GM06990 (cell line): ENCODE data around the gene TUBB2A.
A peak's percentile ranks its signal among the peaks of the same experiment; 100 is the strongest.
"Not testable (repeated sequence)": the region's sequence is repeated elsewhere in the genome, so short reads cannot be mapped to it uniquely, and the experiment has no call there.

Source experiments
- DNase-seq: peaks from one replicate; pipeline ENCODE4 v3.0.0-alpha.2; 2011; ENCODE audit not compliant: insufficient read length; ENCODE audit errors: extremely low read depth
- H3K27me3 ChIP-seq: replicated peaks from 2 replicates; pipeline ENCODE4 v1.6.0; 2011; ENCODE audit warnings: low read length; ENCODE audit not compliant: control insufficient read depth, insufficient read depth
- H3K36me3 ChIP-seq: 2 replicates; pipeline ENCODE4 v1.5.1; 2011; ENCODE audit warnings: low read length; ENCODE audit not compliant: control insufficient read depth, insufficient read depth
- H3K4me3 ChIP-seq: replicated peaks from 2 replicates; pipeline ENCODE4 v1.5.1; 2011; ENCODE audit warnings: low read depth, mild to moderate bottlenecking, control low read depth, low read length
- TF ChIP-seq, protein P1 (sequence below): IDR thresholded peaks from 2 replicates; pipeline ENCODE4 v1.5.1; 2011; ENCODE audit warnings: low read length, control low read depth, mild to moderate bottlenecking, inconsistent platforms; ENCODE audit not compliant: insufficient read depth, poor library complexity, severe bottlenecking

TUBB2A gene

DNA sequence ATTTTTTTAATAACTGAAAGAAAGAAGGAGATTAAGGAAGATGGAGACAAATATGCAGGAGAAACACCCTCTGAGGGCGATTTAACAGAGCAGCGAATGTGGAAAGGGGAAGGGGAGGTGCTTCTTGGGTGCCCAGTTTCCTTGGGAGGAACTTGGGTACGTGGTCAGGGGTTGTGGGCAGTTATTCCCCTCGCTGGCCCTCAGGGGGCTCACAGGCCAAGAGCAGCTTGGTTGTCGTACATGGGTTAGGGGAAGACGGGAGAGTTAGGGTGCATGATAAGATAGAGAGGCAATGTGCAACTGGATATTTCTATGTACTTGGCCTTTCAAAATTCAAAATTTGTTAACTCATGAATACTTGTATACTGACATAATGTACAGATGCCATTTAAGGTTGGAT is 7.0 kb upstream of the TUBB2A start:
- no peaks in the 10 kb centered on the region for H3K36me3 ChIP-seq
- H3K4me3 ChIP-seq = no peak overlapping the region
- no peak for DNase-seq
- TF ChIP-seq, protein P1, sequence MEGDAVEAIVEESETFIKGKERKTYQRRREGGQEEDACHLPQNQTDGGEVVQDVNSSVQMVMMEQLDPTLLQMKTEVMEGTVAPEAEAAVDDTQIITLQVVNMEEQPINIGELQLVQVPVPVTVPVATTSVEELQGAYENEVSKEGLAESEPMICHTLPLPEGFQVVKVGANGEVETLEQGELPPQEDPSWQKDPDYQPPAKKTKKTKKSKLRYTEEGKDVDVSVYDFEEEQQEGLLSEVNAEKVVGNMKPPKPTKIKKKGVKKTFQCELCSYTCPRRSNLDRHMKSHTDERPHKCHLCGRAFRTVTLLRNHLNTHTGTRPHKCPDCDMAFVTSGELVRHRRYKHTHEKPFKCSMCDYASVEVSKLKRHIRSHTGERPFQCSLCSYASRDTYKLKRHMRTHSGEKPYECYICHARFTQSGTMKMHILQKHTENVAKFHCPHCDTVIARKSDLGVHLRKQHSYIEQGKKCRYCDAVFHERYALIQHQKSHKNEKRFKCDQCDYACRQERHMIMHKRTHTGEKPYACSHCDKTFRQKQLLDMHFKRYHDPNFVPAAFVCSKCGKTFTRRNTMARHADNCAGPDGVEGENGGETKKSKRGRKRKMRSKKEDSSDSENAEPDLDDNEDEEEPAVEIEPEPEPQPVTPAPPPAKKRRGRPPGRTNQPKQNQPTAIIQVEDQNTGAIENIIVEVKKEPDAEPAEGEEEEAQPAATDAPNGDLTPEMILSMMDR = no peak
- H3K27me3 ChIP-seq = no peaks in the 10 kb centered on the region

DNA sequence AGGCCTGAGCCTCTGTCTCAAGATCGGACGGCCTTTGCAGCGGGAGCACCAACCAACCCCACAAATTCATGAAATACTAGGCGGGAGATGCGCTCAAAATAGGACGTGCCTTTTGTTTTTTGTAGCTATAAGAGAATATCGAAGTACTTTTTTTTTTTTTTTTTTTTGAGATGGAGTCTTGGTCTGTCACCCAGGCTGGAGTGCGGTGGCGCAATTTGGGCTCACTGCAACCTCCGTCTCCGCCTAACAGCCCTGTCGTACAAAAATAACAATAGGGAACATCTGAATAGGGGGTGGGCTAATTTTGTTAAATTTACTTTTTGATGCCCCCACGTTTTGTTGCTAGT is 5.9 kb upstream of the TUBB2A start:
- Histone ChIP-seq H3K27me3 (no peaks in the 10 kb centered on the region), H3K36me3 (no peaks in the 10 kb centered on the region), H3K4me3 (peak overlapping the region; percentile 54)
- TF ChIP-seq, protein P1 = peak; percentile 32
- DNase-seq = no peak

DNA sequence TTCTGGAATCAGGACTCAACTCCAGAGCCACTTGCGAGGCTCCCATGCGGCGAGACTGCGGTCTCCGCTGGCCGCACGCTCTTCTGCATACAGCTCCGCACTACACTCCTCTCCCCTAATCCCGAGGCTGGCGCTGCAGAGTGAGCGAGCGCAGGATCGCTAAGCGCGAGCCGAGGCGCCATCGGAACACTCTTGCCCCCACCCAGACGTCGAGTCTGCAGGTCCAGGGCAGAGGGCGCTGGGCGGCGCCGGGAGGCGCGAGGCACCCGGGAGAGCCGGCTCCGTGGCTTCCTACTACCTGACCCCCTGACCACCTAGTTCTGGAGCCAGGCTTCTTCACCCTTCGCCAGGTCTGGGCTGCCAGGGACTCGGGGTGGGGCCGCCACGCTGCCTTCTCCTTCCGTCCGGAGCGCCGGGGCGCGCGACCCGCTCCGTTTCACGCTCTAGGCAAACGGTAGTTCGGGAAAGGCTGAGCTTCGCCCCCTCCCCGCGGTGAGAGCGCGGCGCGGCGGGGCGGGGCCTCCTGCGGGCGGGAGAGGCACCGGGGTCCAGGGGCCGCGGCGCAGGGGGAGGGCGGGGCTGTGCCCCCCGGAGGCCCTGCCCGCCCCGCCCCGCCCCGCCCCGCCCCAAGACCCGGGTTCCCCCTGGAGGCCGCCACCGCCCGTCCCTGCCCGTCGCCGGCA is 5.4 kb upstream of the TUBB2A start:
- Histone ChIP-seq H3K36me3 (no peaks in the 10 kb centered on the region), H3K4me3 (peak overlapping the region; percentile 69), H3K27me3 (no peaks in the 10 kb centered on the region)
- TF ChIP-seq, protein P1 = peak; percentile 23
- peak; percentile 83 for DNase-seq

DNA sequence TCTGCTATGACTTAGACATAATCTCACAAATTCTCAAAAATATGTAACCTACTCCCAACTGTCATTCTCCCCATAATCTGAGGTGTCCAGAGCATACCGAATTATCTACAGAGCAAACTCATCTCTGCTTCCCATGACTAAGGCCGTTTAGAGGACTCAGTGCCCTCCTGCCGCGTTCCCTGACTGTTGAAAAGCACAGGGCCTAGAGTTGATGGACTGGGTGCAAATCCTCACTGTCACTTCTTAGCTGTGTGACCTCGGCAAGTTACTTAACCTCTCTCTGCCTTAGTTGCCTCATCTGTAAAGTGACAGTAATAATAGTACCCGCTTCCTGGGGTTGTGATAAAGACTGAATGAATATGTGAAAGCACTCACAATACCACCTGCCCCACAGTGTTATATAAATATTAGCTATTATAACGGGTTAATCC is 4.7 kb upstream of the TUBB2A start:
- no peaks in the 10 kb centered on the region for H3K27me3 ChIP-seq
- H3K4me3 ChIP-seq = peak overlapping the region; percentile 11; the same call in 1 of the 2 replicates
- no peak for DNase-seq
- TF ChIP-seq, protein P1 = no peak
- H3K36me3 ChIP-seq = no peaks in the 10 kb centered on the region

DNA sequence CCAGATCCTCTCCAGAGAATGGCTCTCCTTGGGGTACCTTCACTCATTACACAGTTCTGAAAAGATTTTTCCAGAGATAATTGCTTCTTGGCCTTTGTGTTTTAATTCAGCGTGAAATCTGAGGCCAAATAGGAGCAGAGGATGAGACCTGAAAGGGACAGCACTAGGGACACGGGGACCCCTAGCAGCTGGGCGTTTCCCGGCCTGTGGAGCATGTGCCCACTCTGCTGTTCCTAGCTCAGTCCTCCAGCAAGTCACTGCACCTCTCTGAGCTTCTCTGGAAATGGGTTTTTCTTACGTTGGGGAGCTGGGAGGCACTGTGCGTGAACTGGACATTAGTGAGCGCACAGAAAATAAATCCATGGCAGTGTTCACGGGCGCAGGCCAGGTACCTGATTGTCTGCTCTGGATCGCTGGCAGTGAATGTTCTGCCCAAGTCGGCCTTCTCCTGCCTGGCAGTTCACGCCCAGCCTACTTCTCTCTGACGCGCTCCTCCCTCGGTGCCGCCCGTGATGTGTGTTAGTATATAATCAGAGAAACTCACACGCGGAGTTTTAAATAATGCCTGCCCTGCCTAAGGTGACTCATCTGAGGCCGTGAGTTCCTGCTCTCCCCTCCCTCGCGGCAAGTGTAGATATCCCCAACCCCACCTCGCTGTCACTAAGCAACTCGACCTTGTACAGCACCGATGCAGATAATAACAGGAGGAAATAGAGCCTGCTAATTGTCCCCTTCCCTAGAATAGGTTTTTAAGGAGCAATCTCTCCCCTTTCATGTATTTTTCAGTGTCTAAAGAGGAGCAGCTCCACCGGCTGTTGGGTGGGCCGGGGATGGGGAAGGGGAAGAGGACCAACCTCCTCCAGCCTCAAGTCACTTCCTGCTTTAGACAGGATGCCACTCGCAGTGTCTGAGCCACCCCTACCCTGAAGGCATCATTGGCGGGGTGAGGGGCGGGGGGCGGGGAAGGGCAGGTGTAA is 2.7 kb upstream of the TUBB2A start:
- TF ChIP-seq, protein P1 = no peak
- Histone ChIP-seq H3K36me3 (no peaks in the 10 kb centered on the region; the same call in none of the 2 replicates), H3K4me3 (no peak overlapping the region), H3K27me3 (no peaks in the 10 kb centered on the region)
- no peak for DNase-seq

DNA sequence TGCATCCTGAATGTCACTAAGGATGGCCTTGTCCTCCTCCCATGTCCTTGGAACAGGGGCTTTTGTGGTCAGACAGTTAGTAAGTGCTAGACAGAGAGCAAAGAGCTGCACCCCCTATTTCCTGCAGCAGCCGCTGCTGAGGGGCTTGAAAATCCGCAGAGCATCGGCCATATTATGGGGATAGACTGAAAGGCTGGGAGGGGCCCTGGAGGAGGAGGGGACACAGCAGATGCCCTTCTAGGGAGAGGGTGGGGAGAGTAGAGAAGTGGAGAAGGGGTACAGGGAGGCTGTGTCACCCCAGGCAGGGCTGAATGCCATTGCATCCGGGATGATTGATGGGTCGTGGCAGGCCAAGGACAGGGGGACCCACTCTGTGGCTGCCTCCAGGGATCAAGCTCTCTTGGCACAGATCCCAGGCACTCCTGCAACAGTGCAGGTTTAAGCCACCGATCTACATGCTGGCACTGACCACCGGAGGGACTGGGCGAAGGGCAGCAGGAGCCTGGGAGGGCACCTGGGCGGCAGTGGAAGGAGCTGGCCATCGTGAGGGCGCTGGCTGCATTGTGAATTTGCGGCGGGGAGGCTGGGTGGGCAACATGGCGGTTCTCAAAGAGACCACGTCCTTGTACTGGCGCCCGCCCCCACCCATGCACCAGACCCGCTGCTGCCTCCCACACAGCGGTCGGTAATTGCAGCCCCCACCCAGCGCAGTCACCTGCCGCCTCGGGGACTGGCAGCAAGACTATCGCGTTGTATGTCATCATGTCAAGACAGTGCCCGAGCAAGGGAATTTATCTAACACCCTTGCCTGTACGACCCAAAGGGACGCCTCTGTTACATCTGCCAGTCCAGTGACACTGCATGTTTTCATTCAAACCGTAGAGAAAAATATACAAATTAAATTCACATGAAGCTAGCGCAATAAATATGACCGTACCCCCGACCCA is 887 bp downstream of the TUBB2A start:
- not testable (repeated sequence) for H3K36me3 ChIP-seq, H3K27me3 ChIP-seq
- peak; percentile 37 for DNase-seq
- H3K4me3 ChIP-seq = peak overlapping the region; percentile 80

DNA sequence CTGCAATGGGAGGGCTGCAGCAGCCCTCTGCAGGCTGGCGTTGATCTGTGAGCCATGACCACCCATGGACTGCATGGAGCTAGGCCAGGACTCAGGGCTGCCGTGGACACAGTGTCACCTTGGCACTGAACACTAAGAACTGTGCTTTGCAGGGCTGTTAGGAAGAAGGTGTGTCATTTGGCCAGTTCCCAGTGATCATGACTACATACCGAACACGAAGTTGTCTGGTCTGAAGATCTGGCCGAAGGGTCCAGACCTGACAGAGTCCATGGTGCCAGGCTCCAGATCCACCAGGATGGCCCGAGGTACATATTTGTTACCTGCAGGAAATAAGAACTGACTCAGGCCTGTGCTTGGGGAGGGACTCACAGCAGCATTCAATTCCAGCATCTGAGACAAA is 1.9 kb downstream of the TUBB2A start:
- not testable (repeated sequence) for DNase-seq, H3K4me3 ChIP-seq, H3K36me3 ChIP-seq, H3K27me3 ChIP-seq
